ENCODE measurements around the gene ZNF827.

DNA sequence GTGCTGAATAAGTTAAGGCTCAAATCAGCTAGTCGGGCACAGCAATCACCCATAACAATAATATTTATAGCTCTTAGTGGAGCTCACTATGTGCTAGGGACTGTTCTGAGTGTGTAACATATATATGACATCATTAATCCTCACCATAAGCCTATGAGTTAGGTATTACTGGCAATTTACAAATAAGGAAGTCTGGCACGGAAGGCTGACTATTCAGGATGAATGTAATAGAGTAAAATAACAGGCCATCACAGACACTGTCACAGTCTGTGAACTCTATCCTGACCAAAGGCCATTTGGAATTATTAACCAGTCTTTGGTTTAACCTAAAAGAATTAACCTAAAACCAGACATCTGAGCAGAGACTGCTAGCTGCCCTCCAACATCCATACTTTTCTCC lies 139.4 kb downstream of the ZNF827 start:
- no peak for TF ChIP-seq POLR2A (conservative IDR thresholded peaks at IDR 0.05)
- TF ChIP-seq CTCF (IDR thresholded peaks at IDR 0.05 in 2 of 3, conservative IDR thresholded peaks at IDR 0.05 in 1 of 3; ENCODE audit: insufficient read depth in 2 of 3, low read depth in 1 of 3, low read length in 3 of 3) = no peak
- no peak for TF ChIP-seq TAF1 (IDR thresholded peaks at IDR 0.05; ENCODE audit: control insufficient read depth, extremely low read depth, insufficient read depth, low read length, severe bottlenecking)
- TF ChIP-seq, protein P1, sequence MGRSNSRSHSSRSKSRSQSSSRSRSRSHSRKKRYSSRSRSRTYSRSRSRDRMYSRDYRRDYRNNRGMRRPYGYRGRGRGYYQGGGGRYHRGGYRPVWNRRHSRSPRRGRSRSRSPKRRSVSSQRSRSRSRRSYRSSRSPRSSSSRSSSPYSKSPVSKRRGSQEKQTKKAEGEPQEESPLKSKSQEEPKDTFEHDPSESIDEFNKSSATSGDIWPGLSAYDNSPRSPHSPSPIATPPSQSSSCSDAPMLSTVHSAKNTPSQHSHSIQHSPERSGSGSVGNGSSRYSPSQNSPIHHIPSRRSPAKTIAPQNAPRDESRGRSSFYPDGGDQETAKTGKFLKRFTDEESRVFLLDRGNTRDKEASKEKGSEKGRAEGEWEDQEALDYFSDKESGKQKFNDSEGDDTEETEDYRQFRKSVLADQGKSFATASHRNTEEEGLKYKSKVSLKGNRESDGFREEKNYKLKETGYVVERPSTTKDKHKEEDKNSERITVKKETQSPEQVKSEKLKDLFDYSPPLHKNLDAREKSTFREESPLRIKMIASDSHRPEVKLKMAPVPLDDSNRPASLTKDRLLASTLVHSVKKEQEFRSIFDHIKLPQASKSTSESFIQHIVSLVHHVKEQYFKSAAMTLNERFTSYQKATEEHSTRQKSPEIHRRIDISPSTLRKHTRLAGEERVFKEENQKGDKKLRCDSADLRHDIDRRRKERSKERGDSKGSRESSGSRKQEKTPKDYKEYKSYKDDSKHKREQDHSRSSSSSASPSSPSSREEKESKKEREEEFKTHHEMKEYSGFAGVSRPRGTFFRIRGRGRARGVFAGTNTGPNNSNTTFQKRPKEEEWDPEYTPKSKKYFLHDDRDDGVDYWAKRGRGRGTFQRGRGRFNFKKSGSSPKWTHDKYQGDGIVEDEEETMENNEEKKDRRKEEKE (IDR thresholded peaks at IDR 0.05; ENCODE audit: borderline replicate concordance in 1 of 2, control insufficient read depth in 1 of 2, low read depth in 2 of 2, low read length in 1 of 2) = no peak
- TF ChIP-seq ZBTB5 (IDR thresholded peaks at IDR 0.05) = no peak
- no peak for TF ChIP-seq NR0B1 (IDR thresholded peaks at IDR 0.05; ENCODE audit: partially characterized antibody)

All from K562 (cell line).